Testis (tissue), 3 donors: Measurements from ENCODE around the gene FSIP1. TPM values are rescaled to one million over a fixed set of nuclear protein-coding genes. Genes with fewer than 3 reads are reported as not detected.

ENCODE experiments used
- DNase-seq: peaks from one replicate; pipeline ENCODE4 v3.0.0-alpha.2; 2019
- H3K27ac ChIP-seq, 2 donors: fragments of 200-600 bp; sonication (generic); one replicate each; pipeline ENCODE4 v1.5.1; 2019
- H3K27me3 ChIP-seq: fragments of 200-600 bp; sonication (generic); one replicate; pipeline ENCODE4 v1.5.1; 2019
- H3K36me3 ChIP-seq: fragments of 200-600 bp; sonication (generic); one replicate; pipeline ENCODE4 v1.5.1; 2017; ENCODE audit warnings: low read depth; ENCODE audit errors: missing control alignments
- H3K4me1 ChIP-seq: fragments of 200-600 bp; sonication (generic); one replicate; pipeline ENCODE4 v1.5.1; 2019
- H3K4me3 ChIP-seq, 2 donors: fragments of 200-600 bp; sonication (generic); one replicate each; pipeline ENCODE4 v1.5.1; 2017 to 2019
- H3K9me3 ChIP-seq: fragments of 200-600 bp; sonication (generic); one replicate; pipeline ENCODE4 v1.5.1; 2017
- POLR2A ChIP-seq: fragments of 450-650 bp; IDR thresholded peaks from one replicate; pipeline ENCODE4 v1.6.1; 2017; ENCODE audit warnings: antibody characterized with exemption, mild to moderate bottlenecking, moderate library complexity
- WGBS, 2 donors: methylation state at CpG; one replicate each; pipeline ENCODE4 v1.1.5; 2018; 5-methylcytosine and 5-hydroxymethylcytosine counted together
- intact Hi-C: fragments of 100-400 bp; cut with DNase I; formaldehyde crosslinking; loops from one replicate; pipeline ENCODE4 v1.15.1; 2023; ENCODE audit warnings: low total_unique reads
- polyA plus RNA-seq: library from polyadenylated mRNA; stranded (reverse); fragments of 350-450 nt; fragmentation: Illumina TruSeq; extraction: RNeasy Lipid Tissue Mini Kit (QIAGEN cat#74804); gene quantifications from one replicate; pipeline ENCODE4 v1.2.3, GENCODE V29; 2014; ENCODE audit warnings: low read depth, low replicate concordance; ENCODE audit not compliant: insufficient read depth
- total RNA-seq, 2 donors: library from RNA; depleted of rRNA; stranded (reverse); fragments of >200 nt; gene quantifications; one replicate each; pipeline ENCODE4 v1.2.3, GENCODE V29; 2016
- TF ChIP-seq, protein P1 (sequence below), 3 experiments: fragments of 450-650 bp in 2 of 3; fragments of 200-600 bp in 1 of 3; sonication (generic) in 1 of 3; IDR thresholded peaks; one replicate each; pipeline ENCODE4 v1.5.1; 2016 to 2019; ENCODE audit warnings: antibody characterized with exemption in 3 of 3, mild to moderate bottlenecking in 2 of 3, moderate library complexity in 1 of 3

The FSIP1 gene
- total and polyA plus RNA-seq, 3 donors from 2014 or later = 5.8 to 11.2 (median 8.2) TPM

- Histone ChIP-seq H3K36me3 (no peaks in the 10 kb centered on the region), H3K27ac (no peak overlapping the region), H3K4me1 (peaks cover 5% of the 10 kb centered on the region), H3K9me3 (no peaks in the 10 kb centered on the region), H3K27me3 (no peaks in the 10 kb centered on the region), H3K4me3 (no peak overlapping the region)
- intact Hi-C loops = loop anchor here (10.0 kb wide), 1 partner anchor 398 kb away; no protein-coding TSS in a partner anchor
- TF ChIP-seq POLR2A = no peak
- TF ChIP-seq, protein P1, sequence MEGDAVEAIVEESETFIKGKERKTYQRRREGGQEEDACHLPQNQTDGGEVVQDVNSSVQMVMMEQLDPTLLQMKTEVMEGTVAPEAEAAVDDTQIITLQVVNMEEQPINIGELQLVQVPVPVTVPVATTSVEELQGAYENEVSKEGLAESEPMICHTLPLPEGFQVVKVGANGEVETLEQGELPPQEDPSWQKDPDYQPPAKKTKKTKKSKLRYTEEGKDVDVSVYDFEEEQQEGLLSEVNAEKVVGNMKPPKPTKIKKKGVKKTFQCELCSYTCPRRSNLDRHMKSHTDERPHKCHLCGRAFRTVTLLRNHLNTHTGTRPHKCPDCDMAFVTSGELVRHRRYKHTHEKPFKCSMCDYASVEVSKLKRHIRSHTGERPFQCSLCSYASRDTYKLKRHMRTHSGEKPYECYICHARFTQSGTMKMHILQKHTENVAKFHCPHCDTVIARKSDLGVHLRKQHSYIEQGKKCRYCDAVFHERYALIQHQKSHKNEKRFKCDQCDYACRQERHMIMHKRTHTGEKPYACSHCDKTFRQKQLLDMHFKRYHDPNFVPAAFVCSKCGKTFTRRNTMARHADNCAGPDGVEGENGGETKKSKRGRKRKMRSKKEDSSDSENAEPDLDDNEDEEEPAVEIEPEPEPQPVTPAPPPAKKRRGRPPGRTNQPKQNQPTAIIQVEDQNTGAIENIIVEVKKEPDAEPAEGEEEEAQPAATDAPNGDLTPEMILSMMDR (IDR thresholded peaks at IDR 0.05) = no peak
- WGBS, 2 donors = 65 to 70% methylated on average over 4 of the region's 4 CpGs
- no peak for DNase-seq
These were observed 199.6 kb downstream of the FSIP1 start for GRCh38 chr15:39582977-39583595.

DNA sequence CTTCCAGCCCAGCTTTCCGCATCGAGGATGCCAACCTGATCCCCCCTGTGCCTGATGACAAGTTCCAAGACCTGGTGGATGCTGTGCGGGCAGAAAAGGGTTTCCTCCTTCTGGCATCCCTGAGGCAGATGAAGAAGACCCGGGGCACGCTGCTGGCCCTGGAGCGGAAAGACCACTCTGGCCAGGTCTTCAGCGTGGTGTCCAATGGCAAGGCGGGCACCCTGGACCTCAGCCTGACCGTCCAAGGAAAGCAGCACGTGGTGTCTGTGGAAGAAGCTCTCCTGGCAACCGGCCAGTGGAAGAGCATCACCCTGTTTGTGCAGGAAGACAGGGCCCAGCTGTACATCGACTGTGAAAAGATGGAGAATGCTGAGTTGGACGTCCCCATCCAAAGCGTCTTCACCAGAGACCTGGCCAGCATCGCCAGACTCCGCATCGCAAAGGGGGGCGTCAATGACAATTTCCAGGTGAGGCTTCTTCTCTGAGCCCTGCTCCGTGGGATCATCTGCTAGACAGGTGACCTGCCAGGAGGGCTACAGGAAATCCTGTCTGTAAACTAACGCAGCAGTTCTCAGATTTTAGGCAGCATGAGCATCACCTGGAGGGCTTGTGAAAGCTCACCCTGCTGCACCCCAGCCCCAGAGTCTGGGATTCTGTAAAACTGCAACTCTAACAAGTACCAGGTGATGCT, 200.2 kb downstream of the FSIP1 start:
- Histone ChIP-seq H3K27me3 (no peaks in the 10 kb centered on the region), H3K9me3 (no peaks in the 10 kb centered on the region), H3K36me3 (no peaks in the 10 kb centered on the region), H3K4me1 (peaks cover 5% of the 10 kb centered on the region), H3K27ac (no peak overlapping the region), H3K4me3 (no peak overlapping the region)
- intact Hi-C loops = loop anchor here (10.0 kb wide), 1 partner anchor 398 kb away; no protein-coding TSS in a partner anchor
- TF ChIP-seq, protein P1 (IDR thresholded peaks at IDR 0.05) = no peak
- TF ChIP-seq POLR2A = no peak
- no peak for DNase-seq
- WGBS, 2 donors = 69 to 80% methylated on average over 12 to 20 of the region's 20 CpGs

GRCh38 chr15:39581793-39582285, 200.8 kb downstream of the FSIP1 start:
- Histone ChIP-seq H3K36me3 (no peaks in the 10 kb centered on the region), H3K27me3 (no peaks in the 10 kb centered on the region), H3K9me3 (no peaks in the 10 kb centered on the region), H3K4me3 (peak overlapping the region in 1 of 2 donors; percentile 50), H3K4me1 (peaks cover 5% of the 10 kb centered on the region), H3K27ac (no peak overlapping the region)
- peak; percentile 67 for DNase-seq
- whole genome bisulfite sequencing, 2 donors = 58 to 74% methylated on average over 7 to 13 of the region's 13 CpGs
- intact Hi-C loops = loop anchor here (10.0 kb wide), 1 partner anchor 397 kb away; no protein-coding TSS in a partner anchor
- TF ChIP-seq POLR2A = no peak
- TF ChIP-seq, protein P1 (IDR thresholded peaks at IDR 0.05) = peak in 2 of 3 experiments; percentile 26

DNA sequence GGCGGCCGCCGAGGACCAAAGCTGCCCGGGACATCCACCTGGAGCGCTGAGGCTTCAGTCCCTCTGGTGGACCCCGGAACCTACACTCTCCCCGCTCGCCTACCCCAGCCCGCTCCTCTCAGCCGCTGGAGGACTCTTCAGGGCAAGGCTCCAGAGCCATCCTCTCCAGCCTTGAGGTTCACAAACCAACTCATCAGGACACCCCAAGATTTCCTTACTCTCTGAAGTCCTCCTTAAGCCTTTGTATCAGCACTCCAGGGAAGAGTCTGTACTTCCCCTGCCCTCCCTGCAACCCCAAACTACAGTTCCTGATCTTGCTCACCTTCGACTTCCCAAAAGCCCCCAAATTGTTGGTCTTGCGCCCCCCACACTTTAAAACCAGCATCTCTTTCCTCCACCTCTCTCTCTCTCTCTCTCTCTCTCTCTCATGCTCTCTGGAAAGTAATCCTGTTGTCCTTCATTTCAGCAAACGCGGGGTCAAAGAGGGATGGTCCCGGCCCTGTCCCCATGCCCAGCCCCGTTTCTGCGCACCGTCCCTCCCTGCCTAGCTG, 201.3 kb downstream of the FSIP1 start:
- no peak for DNase-seq
- WGBS, 2 donors = 30 to 31% methylated on average over 9 to 18 of the region's 18 CpGs
- Histone ChIP-seq H3K27ac (peak overlapping the region in 1 of 2 donors; percentile 54), H3K4me3 (peak overlapping the region; percentile 50 to 57), H3K4me1 (peaks cover 5% of the 10 kb centered on the region), H3K36me3 (no peaks in the 10 kb centered on the region), H3K27me3 (no peaks in the 10 kb centered on the region), H3K9me3 (no peaks in the 10 kb centered on the region)
- intact Hi-C loops = loop anchor here (10.0 kb wide), 1 partner anchor 397 kb away; no protein-coding TSS in a partner anchor
- no peak for TF ChIP-seq POLR2A
